Myocyte (in vitro differentiated cells): ENCODE data around the gene LRRK1. TPM values are rescaled to one million over a fixed set of nuclear protein-coding genes. Genes with fewer than 3 reads are reported as not detected.
A peak's percentile ranks its signal among the peaks of the same experiment; 100 is the strongest.

ENCODE experiments used
- DNase-seq: peaks from one replicate; pipeline ENCODE4 v3.0.0-alpha.2; 2012; ENCODE audit warnings: low read depth
- total RNA-seq: library from RNA; depleted of rRNA; stranded (reverse); fragments of >200 nt; gene quantifications from 2 replicates; pipeline ENCODE4 v1.2.3, GENCODE V29; 2014

The LRRK1 gene
- total RNA-seq, 1 donor from 2014 or later: 0.13 TPM

GRCh38 chr15:100909565-100909964 lies 9.6 kb upstream of the LRRK1 start:
- no peak for DNase-seq

DNA sequence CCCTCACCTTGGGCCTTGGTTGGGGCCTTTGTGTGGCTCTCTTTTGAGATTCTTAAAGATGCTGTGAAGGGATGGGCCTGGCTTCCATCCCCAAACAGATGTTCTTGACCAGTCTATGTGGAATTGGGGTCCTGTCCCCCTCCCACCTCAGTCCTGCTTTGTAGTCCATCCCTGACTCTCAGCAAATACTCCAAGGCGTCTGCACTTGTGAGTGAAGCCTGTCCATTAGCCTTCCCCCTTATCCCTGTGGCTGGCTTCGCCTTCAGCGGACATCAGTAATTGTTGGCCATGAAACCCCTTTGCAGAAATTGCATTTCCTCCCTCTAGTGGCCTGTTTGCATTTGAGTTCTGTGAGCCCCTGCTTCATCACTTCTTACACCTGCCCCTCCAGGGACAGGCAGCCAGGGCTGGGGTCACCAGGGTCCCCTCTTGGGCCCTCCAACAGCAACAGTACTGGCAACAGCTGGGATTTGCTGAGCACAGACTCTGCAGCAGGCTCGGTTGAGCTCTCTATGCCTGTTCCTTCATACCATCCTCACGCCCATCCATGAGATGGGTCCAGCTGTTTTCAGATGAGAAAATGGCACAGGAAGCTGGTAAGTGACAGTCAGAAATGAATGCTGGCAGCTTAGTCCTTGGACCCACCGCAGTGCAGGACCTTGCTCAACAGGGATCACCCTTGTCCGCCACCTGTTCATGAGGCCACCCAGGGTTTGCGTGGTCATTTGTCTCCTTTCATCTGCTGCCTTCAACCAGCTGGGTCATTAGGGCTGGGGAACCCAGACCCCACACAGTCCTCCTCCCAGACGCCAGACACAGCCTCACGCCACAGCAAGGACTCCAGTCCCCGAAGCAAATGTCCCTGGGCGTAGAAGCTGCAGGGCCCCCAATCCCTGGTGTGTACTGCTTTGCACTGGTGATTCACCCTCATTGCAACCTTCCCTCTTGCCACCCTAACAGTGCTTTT lies 8.9 kb upstream of the LRRK1 start:
- DNase-seq: no peak

DNA sequence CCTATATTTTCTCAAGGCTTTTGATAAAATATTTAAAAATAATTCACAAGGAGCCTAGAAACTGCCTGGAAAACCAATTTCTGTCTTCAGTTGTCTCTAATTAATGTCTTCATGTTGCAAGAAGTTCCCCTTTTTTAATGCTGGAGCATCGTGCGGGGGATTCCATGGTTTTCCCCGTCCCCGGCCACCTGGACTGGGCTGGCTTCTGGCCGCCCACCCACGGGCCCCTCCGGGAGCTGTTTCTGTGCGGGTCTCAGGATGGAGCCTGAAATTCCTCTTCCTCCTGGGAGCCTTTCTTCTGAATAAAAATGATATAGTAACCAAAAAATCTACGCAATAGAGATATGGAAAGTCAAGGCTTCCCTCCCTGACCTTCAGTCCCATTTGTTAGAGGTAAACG lies 8.1 kb upstream of the LRRK1 start:
- no peak for DNase-seq

GRCh38 chr15:100913961-100914360 lies 5.2 kb upstream of the LRRK1 start:
- DNase-seq: no peak

DNA sequence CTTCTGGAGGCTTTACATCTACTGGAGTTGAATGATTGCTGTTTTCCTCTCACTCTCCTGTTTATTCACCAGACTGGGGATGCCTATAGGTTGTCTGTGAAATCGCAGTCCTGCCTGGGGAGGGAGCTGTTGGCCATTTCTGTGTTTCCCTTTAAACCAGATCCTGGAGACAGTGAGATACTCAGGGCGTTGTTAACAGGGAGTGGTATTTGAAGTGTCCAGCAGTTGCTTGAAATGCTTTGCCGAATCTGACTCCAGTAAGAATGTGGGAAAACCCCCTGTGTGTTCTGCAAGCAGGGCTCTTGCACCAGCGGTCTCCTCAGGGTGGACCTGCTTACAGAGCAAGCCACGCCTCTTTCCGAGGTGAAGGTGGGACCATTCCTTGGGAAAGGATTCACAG lies 4.3 kb upstream of the LRRK1 start:
- DNase-seq: no peak

- DNase-seq: peak; percentile 24
These were observed 995 bp upstream of the LRRK1 start for GRCh38 chr15:100918034-100918689.

DNA sequence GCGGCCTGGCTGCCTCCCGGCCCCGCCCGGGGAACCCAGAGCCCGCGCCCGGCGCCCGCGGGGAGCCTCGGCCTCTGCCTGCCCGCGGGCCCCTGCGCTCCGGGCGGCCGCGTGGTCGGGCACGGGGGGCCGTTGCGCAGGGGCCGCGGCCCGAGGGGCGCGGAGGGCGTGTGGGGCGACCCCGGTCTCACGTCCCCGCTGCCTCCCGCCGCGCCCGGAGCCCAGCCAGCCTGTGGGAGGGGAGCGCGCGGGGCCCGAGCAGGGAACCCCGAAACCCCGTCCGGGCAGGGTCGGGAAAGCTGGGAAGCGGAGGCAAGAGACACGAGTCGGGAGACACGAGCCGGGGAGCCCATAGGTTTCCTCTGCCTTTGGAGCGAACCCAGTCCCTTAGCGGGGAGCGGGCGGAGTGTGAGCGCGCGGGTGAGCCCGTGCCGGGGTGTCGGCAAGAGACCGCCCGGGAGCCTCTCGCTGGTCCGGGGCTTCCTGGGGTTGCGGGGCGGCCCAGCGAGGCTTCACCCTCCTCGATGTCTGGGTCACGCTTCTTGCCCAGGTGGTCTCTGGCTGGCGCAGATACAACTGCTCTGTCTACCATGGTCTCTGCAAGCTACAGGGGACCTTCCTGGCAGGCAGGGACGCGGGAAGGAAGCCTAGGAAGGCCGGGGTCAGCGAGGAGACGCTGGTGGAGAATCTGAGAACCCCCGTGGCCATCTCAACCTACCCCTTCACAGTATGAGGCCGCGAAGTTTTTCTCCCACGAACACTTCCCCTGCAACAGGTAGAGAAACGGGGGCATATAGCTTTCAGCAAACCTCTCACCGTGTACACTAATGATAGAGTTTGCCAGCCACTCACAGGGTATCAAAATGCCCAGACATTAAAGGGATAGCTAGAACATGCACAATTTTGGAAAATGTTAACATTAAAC lies 586 bp downstream of the LRRK1 start:
- no peak for DNase-seq

DNA sequence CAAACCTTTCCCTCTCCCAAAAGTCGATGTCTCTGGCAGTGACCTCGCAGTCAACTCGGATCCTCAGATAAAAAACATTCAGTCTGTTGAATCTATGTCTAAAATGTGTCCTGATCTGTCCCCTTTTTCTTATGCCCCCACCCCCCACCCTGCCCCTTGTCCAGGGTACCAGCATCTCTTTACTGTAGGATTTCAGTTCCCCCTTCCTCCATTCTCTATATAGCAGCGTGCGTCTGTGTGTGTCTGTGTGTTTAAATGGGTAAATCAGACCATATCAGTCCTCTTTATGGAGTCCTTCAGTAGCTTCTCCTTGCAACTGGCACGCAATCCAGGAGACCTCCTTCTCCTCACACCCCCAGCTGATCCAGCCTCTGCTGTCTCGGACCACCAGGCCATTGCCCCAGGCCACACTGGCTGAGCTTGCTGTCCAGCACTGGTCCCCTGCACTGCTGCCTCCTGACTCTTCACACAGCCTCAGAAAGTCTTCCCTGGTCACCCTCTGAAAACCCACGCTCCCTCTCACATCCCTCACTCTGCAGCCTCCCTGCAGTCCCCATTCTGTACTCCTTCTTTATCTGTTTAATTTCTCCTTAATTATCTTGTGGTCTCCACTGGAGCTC lies 1.5 kb downstream of the LRRK1 start:
- no peak for DNase-seq

DNA sequence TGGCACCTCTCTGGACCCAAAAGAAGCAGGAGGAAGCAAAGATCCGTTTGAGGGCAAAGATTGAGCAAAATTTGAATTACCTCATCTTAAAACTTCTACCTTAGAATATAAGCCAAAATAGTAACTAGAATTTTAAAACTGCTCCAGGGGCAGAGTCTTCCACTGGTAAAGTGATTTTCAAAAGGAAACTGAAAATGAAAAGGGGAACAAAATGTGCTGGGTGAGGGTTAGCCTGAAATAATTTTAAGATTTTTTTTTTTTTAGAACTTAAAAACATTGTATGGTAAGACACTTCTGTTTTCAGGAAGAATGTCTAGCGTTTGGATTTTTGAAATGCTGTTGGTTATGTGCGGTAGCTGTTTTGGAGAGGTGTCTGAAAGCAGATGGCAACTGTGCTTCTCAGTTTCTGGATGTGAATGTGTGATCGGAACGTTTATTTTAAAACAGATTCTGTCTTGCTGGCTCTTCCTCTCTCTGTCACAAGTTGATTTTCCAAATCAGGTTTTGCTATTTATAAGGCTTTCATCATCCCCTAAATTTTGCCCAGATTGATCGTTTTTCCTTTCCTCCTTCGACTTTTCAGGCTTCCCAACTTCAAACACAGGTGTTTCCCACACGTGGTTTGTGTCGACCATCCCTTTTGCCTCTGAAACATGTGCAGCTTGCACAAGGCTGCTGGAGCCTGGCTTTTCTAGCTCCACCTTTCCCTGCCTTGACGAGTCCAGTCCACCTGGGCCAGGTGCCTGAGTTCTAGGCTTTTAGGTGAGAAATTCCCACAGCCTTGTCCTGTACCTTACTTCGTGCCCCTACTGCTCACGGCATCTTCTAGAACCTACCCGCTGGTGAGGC lies 3.3 kb downstream of the LRRK1 start:
- DNase-seq: no peak

DNA sequence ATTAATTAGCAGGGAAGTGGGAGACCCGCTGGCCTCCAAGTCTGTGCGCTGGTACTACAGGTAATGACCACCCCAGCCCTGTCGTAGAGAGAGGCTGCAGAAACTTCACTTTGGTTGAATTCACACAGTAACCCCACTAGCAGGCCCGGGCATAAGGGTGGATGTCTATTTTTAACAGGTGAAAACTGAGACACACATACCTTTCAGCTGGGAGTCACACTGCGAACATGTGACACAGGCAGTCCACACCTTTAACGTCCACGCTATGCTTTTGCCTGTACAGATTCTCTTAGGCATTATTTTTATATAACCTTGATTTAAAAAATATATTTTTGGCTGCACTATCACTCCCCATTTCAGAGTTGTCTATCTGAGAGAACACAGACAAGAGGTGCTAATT lies 3.9 kb downstream of the LRRK1 start:
- no peak for DNase-seq

DNA sequence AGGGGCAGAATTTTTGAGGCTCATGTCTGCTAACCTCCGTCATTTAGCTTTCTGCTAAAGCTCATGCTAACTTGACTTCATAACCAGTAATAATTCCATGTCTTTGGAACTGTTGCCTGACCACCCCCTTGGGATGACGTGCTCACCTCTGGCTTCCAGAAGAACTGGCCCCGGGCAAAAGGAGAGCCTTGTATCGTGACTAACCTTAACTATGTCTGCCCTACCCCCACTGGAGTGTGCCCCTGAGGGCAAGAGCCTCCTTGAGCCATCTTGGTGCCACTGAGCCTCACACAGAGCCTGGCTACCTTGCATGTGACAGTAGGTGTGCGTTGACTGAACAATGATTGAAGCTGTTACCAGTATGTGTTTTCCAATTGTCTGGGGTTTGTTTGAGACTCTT lies 4.7 kb downstream of the LRRK1 start:
- no peak for DNase-seq

GRCh38 chr15:100924436-100924835 lies 5.3 kb downstream of the LRRK1 start:
- no peak for DNase-seq

DNA sequence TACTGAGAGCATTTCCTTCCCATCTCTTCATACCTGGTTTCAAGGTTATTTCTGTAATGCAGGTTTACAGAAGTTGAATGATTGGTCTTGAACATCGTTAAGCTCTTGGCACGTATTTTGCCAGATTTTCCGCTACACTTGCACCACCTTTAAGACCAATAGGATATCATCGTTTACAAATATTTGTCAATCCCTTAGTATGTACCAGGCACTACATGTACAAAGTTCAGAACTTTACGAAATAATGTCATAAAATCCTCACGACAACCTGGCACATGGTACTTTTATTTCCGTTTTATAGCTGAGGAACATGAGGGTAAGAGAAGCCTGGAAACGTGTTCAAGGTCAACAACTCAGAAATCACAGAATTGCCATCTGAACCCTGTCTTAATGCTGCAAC lies 6.3 kb downstream of the LRRK1 start:
- no peak for DNase-seq

DNA sequence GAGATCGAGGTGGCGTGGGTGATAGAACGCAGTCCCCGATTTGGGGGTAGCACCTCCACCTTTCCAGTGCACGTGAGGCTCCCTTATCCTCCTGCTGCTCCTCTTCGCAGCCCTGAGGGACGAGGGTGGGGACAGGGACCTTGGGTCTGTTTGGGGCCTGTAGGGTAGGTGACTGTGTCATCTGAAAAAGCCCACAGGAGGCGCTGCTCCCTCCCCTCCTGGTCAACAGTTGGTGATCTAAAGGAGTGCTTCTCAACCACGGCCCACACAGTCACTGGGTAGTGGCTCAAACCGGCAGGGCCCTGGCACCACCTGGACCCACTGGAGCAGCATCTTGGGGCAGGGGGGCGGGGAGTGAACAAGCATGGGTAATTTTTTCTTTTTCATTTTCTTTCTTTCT lies 7.1 kb downstream of the LRRK1 start:
- DNase-seq: no peak

- no peak for DNase-seq
These were observed 8.0 kb downstream of the LRRK1 start for GRCh38 chr15:100926971-100927756.

GRCh38 chr15:100928632-100929280 lies 9.6 kb downstream of the LRRK1 start:
- no peak for DNase-seq

DNA sequence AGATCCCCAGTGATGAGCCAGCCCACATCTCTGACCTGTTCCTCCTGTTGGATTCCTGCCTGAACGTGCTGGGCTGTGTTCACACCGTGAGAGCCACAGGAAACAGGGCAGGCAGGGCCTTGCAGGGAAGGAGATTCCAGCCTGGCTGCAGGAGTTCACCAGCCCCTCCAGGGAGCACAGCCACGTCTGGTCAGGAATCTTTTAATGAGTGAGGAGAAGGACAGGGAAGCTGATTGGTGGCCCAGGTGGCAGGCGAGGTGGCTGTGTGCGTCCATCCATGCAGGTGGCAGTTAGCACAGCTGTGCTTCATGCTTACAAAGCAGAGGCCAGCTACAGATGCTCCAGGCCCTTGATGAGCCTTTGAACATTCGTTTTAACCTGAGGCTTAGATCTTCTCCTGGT lies 10.5 kb downstream of the LRRK1 start:
- DNase-seq: no peak

DNA sequence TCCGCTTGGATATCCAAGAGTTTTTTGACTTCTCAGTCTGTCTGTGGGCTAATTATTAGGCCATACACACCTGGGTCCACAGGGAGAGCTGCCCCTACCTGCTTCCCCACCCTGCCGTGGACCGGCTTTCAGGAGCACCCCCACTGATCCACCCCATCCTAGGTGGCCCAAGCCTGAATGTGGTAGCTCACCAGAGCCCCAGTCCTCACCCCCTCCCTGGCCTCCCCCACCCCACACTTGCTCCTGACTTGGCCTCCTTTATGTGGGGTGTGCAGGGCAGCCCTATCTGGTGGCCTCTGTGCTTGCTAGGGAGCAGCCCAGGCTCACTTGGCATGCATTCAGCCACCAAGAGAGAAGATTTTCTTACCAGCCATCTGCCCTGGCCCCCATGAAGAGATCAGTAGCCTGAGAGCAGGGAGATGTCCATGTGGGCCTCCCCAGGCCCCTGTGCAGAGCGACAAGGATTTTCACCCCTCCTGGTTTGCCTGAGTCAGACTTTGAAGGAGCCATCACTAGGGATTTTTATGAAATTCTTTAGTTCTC lies 11.2 kb downstream of the LRRK1 start:
- no peak for DNase-seq
